RCC 7860 (cell line): ENCODE results near the gene CA10.

Source experiments
- DNase-seq: peaks from one replicate; pipeline ENCODE4 v3.0.0-alpha.2; 2015; ENCODE audit warnings: low spot score
- FAIRE-seq: peaks from 2 replicates; lab custom pipeline; 2012; peaks lifted over from hg19 to GRCh38; lab: Jason Lieb, UNC

Gene CA10

GRCh38 chr17:51661403-51661802 lies 497.1 kb downstream of the CA10 start:
- FAIRE-seq (no peak), DNase-seq (no peak)

- DNase-seq (no peak), FAIRE-seq (no peak)
These were observed 498.2 kb downstream of the CA10 start for GRCh38 chr17:51660266-51660665.

GRCh38 chr17:51657224-51657623 lies 501.3 kb downstream of the CA10 start:
- FAIRE-seq (no peak), DNase-seq (no peak)

GRCh38 chr17:51653878-51654277 lies 504.6 kb downstream of the CA10 start:
- FAIRE-seq (no peak), DNase-seq (no peak)

- FAIRE-seq, result no peak
These were observed 506.0 kb downstream of the CA10 start for GRCh38 chr17:51652529-51652928.

GRCh38 chr17:51651513-51652298 lies 506.8 kb downstream of the CA10 start:
- FAIRE-seq (no peak), DNase-seq (no peak)

More at GRCh38 chr17:51652529-51652928, 506.0 kb downstream of the CA10 start:
- DNase-seq, result no peak

- DNase-seq (no peak), FAIRE-seq (no peak)
These were observed 507.7 kb downstream of the CA10 start for GRCh38 chr17:51650772-51651171.

- DNase-seq, result no peak
- no peak for FAIRE-seq
These were observed 508.3 kb downstream of the CA10 start for GRCh38 chr17:51650202-51650601.

GRCh38 chr17:51647826-51648225 lies 510.7 kb downstream of the CA10 start:
- DNase-seq (no peak), FAIRE-seq (no peak)

GRCh38 chr17:51647067-51647466 lies 511.4 kb downstream of the CA10 start:
- no peak for DNase-seq
- no peak for FAIRE-seq

- FAIRE-seq, result no peak
- no peak for DNase-seq
These were observed 512.0 kb downstream of the CA10 start for GRCh38 chr17:51646539-51646938.

GRCh38 chr17:51645056-51645455 lies 513.5 kb downstream of the CA10 start:
- no peak for FAIRE-seq

GRCh38 chr17:51643702-51644490 lies 514.6 kb downstream of the CA10 start:
- FAIRE-seq, result no peak
- no peak for DNase-seq

More at GRCh38 chr17:51645056-51645455, 513.5 kb downstream of the CA10 start:
- DNase-seq, result no peak

- no peak for FAIRE-seq
- no peak for DNase-seq
These were observed 516.5 kb downstream of the CA10 start for GRCh38 chr17:51642029-51642428.

GRCh38 chr17:51640108-51640622 lies 518.3 kb downstream of the CA10 start:
- no peak for FAIRE-seq
- DNase-seq, result no peak

GRCh38 chr17:51638971-51639370 lies 519.5 kb downstream of the CA10 start:
- FAIRE-seq, result no peak
- DNase-seq, result no peak

- no peak for DNase-seq
- FAIRE-seq, result no peak
These were observed 522.2 kb downstream of the CA10 start for GRCh38 chr17:51636291-51636690.

- DNase-seq (no peak), FAIRE-seq (no peak)
These were observed 528.3 kb downstream of the CA10 start for GRCh38 chr17:51630101-51630671.

GRCh38 chr17:51629232-51629631 lies 529.3 kb downstream of the CA10 start:
- DNase-seq (no peak), FAIRE-seq (no peak)

- no peak for DNase-seq
- FAIRE-seq, result no peak
These were observed 530.7 kb downstream of the CA10 start for GRCh38 chr17:51627779-51628178.

- DNase-seq (no peak), FAIRE-seq (no peak)
These were observed 540.0 kb downstream of the CA10 start for GRCh38 chr17:51618476-51618875.
